Effector memory CD4-positive, alpha-beta T cell (primary cell): ENCODE measurements around the gene KCNJ6.

Experiments used
- DNase-seq, 3 donors: peaks; one replicate each; pipeline ENCODE4 v3.0.0-alpha.2; 2020
- H3K27ac ChIP-seq: 2 replicates; pipeline ENCODE4 v1.7.0; 2013; ENCODE audit warnings: mild to moderate bottlenecking, low read length, moderate library complexity; ENCODE audit not compliant: insufficient read depth, poor library complexity, severe bottlenecking
- H3K27me3 ChIP-seq: replicated peaks from 2 replicates; pipeline ENCODE4 v1.7.0; 2013; ENCODE audit warnings: mild to moderate bottlenecking, low read length; ENCODE audit not compliant: insufficient read depth, control insufficient read depth, poor library complexity, severe bottlenecking
- H3K36me3 ChIP-seq: 2 replicates; pipeline ENCODE4 v1.7.0; 2013; ENCODE audit warnings: mild to moderate bottlenecking, low read length, moderate library complexity; ENCODE audit not compliant: control insufficient read depth, insufficient read depth
- H3K4me1 ChIP-seq: 2 replicates; pipeline ENCODE4 v1.7.0; 2013; ENCODE audit warnings: low read length, mild to moderate bottlenecking; ENCODE audit not compliant: control insufficient read depth, insufficient read depth, poor library complexity, severe bottlenecking
- H3K4me3 ChIP-seq: 2 replicates; pipeline ENCODE4 v1.7.0; 2013; ENCODE audit warnings: low read length, low read depth, mild to moderate bottlenecking; ENCODE audit not compliant: insufficient read depth, poor library complexity, severe bottlenecking
- H3K9me3 ChIP-seq: 2 replicates; pipeline ENCODE4 v1.7.0; 2013; ENCODE audit warnings: mild to moderate bottlenecking, low read length, moderate library complexity; ENCODE audit not compliant: control insufficient read depth

The KCNJ6 gene

GRCh38 chr21:37908691-37909090 is 7.6 kb downstream of the KCNJ6 start:
- H3K4me3 ChIP-seq, result no peak overlapping the region
- no peak overlapping the region for H3K27ac ChIP-seq
- H3K36me3 ChIP-seq, result no peaks in the 10 kb centered on the region
- no peaks in the 10 kb centered on the region for H3K4me1 ChIP-seq
- DNase-seq, result no peak
- no peaks in the 10 kb centered on the region for H3K27me3 ChIP-seq
- no peaks in the 10 kb centered on the region for H3K9me3 ChIP-seq

- Histone ChIP-seq H3K27me3 (no peaks in the 10 kb centered on the region), H3K9me3 (no peaks in the 10 kb centered on the region), H3K4me3 (no peak overlapping the region), H3K4me1 (no peaks in the 10 kb centered on the region), H3K27ac (no peak overlapping the region), H3K36me3 (no peaks in the 10 kb centered on the region)
- no peak for DNase-seq
Observed at GRCh38 chr21:37907076-37907475, 9.2 kb downstream of the KCNJ6 start.

GRCh38 chr21:37905291-37905690 is 11.0 kb downstream of the KCNJ6 start:
- no peaks in the 10 kb centered on the region for H3K27me3 ChIP-seq
- H3K9me3 ChIP-seq, result no peaks in the 10 kb centered on the region
- H3K4me3 ChIP-seq, result no peak overlapping the region
- no peaks in the 10 kb centered on the region for H3K36me3 ChIP-seq
- no peak overlapping the region for H3K27ac ChIP-seq
- no peaks in the 10 kb centered on the region for H3K4me1 ChIP-seq
- no peak for DNase-seq

- Histone ChIP-seq H3K4me3 (no peak overlapping the region), H3K4me1 (no peaks in the 10 kb centered on the region), H3K27ac (no peak overlapping the region), H3K27me3 (no peaks in the 10 kb centered on the region), H3K36me3 (no peaks in the 10 kb centered on the region), H3K9me3 (no peaks in the 10 kb centered on the region)
- DNase-seq, result no peak
Observed at GRCh38 chr21:37904856-37905255, 11.4 kb downstream of the KCNJ6 start.

GRCh38 chr21:37903396-37903795 is 12.9 kb downstream of the KCNJ6 start:
- Histone ChIP-seq H3K9me3 (no peaks in the 10 kb centered on the region), H3K4me1 (no peaks in the 10 kb centered on the region), H3K27ac (no peak overlapping the region), H3K4me3 (no peak overlapping the region), H3K36me3 (no peaks in the 10 kb centered on the region), H3K27me3 (no peaks in the 10 kb centered on the region)
- DNase-seq, result no peak

- Histone ChIP-seq H3K27ac (no peak overlapping the region), H3K27me3 (no peaks in the 10 kb centered on the region), H3K4me1 (no peaks in the 10 kb centered on the region), H3K9me3 (no peaks in the 10 kb centered on the region), H3K36me3 (no peaks in the 10 kb centered on the region), H3K4me3 (no peak overlapping the region)
- DNase-seq, result no peak
Observed at GRCh38 chr21:37899146-37899545, 17.1 kb downstream of the KCNJ6 start.

GRCh38 chr21:37896788-37897187 is 19.5 kb downstream of the KCNJ6 start:
- DNase-seq, result no peak
- H3K27me3 ChIP-seq, result no peaks in the 10 kb centered on the region
- no peaks in the 10 kb centered on the region for H3K36me3 ChIP-seq
- H3K4me3 ChIP-seq, result no peak overlapping the region
- H3K9me3 ChIP-seq, result no peaks in the 10 kb centered on the region
- no peak overlapping the region for H3K27ac ChIP-seq
- H3K4me1 ChIP-seq, result no peaks in the 10 kb centered on the region

GRCh38 chr21:37891972-37892371 is 24.3 kb downstream of the KCNJ6 start:
- Histone ChIP-seq H3K4me1 (no peaks in the 10 kb centered on the region), H3K4me3 (no peak overlapping the region), H3K9me3 (no peaks in the 10 kb centered on the region), H3K27ac (no peak overlapping the region), H3K36me3 (no peaks in the 10 kb centered on the region), H3K27me3 (no peaks in the 10 kb centered on the region)
- DNase-seq, result no peak

- no peaks in the 10 kb centered on the region for H3K9me3 ChIP-seq
- DNase-seq, result no peak
- H3K27ac ChIP-seq, result no peak overlapping the region
- H3K4me1 ChIP-seq, result no peaks in the 10 kb centered on the region
- H3K36me3 ChIP-seq, result no peaks in the 10 kb centered on the region
- H3K4me3 ChIP-seq, result no peak overlapping the region
- H3K27me3 ChIP-seq, result no peaks in the 10 kb centered on the region
Observed at GRCh38 chr21:37888659-37889058, 27.6 kb downstream of the KCNJ6 start.

GRCh38 chr21:37886726-37887299 is 29.4 kb downstream of the KCNJ6 start:
- Histone ChIP-seq H3K4me3 (no peak overlapping the region), H3K4me1 (no peaks in the 10 kb centered on the region), H3K36me3 (no peaks in the 10 kb centered on the region), H3K27me3 (no peaks in the 10 kb centered on the region), H3K27ac (no peak overlapping the region), H3K9me3 (no peaks in the 10 kb centered on the region)
- DNase-seq, result no peak
